ENCODE data around the gene TAF11L13.
"Not testable (repeated sequence)": the region's sequence is repeated elsewhere in the genome, so short reads cannot be mapped to it uniquely, and the experiment has no call there.

The TAF11L13 gene

GRCh38 chr5:17625686-17626085 lies 6.2 kb upstream of the TAF11L13 start:
- no peaks in the 10 kb centered on the region for H3K4me1 ChIP-seq (ENCODE audit: control insufficient read depth in 1 of 2, insufficient read depth in 2 of 2, low read length in 2 of 2)
- no peak overlapping the region for H3K4me3 ChIP-seq (ENCODE audit: low read depth in 1 of 2, low read length in 2 of 2)
- no peaks in the 10 kb centered on the region for H3K9me3 ChIP-seq (ENCODE audit: control insufficient read depth in 1 of 2, low read length in 2 of 2)
- H3K27me3 ChIP-seq (ENCODE audit: low read depth, low read length): no peaks in the 10 kb centered on the region
- no peaks in the 10 kb centered on the region for H3K36me3 ChIP-seq (ENCODE audit: control insufficient read depth in 1 of 2, insufficient read depth in 2 of 2, low read length in 2 of 2)
- H3K27ac ChIP-seq (ENCODE audit: low read length): no peak overlapping the region

DNA sequence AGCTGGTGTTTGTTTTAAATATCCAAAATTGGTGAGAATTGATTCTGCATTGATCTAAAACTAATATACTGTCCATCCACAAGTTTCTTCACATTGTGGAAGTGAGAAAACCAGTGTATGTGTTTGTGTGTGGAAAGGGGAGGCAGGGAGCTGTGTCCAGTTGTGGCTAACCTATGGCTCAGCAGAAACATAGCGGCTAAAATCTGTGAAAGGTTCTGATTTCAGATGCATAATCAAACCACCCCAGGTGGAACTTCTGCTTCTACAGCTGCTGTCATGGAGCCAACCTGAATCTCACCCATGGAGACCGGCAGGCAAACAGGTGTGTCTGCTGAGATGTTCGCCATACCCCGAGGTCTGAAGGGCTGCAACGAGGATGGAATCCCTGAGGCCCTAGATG lies 2.3 kb downstream of the TAF11L13 start, which contains the start of gene TAF11L14:
TAF11L14 (plus strand) TSS at position 301 of the 400 bp plus-strand sequence.
- Histone ChIP-seq H3K36me3 (ENCODE audit: control insufficient read depth in 1 of 2, insufficient read depth in 2 of 2, low read length in 2 of 2) (no peaks in the 10 kb centered on the region), H3K27me3 (ENCODE audit: low read depth, low read length) (no peaks in the 10 kb centered on the region), H3K4me3 (ENCODE audit: low read depth in 1 of 2, low read length in 2 of 2) (no peak within 1 kb of the TSS), H3K4me1 (ENCODE audit: control insufficient read depth in 1 of 2, insufficient read depth in 2 of 2, low read length in 2 of 2) (no peaks in the 10 kb centered on the region), H3K9me3 (ENCODE audit: control insufficient read depth in 1 of 2, low read length in 2 of 2) (no peaks in the 10 kb centered on the region), H3K27ac (ENCODE audit: low read length) (no peak within 1 kb of the TSS)

GRCh38 chr5:17649232-17649631 lies 17.3 kb downstream of the TAF11L13 start:
- H3K4me1 ChIP-seq (ENCODE audit: control insufficient read depth in 1 of 2, insufficient read depth in 2 of 2, low read length in 2 of 2); H3K4me3 ChIP-seq (ENCODE audit: low read depth in 1 of 2, low read length in 2 of 2); H3K36me3 ChIP-seq (ENCODE audit: control insufficient read depth in 1 of 2, insufficient read depth in 2 of 2, low read length in 2 of 2); H3K27ac ChIP-seq (ENCODE audit: low read length); H3K27me3 ChIP-seq (ENCODE audit: low read depth, low read length); H3K9me3 ChIP-seq (ENCODE audit: control insufficient read depth in 1 of 2, low read length in 2 of 2): not testable (repeated sequence)

DNA sequence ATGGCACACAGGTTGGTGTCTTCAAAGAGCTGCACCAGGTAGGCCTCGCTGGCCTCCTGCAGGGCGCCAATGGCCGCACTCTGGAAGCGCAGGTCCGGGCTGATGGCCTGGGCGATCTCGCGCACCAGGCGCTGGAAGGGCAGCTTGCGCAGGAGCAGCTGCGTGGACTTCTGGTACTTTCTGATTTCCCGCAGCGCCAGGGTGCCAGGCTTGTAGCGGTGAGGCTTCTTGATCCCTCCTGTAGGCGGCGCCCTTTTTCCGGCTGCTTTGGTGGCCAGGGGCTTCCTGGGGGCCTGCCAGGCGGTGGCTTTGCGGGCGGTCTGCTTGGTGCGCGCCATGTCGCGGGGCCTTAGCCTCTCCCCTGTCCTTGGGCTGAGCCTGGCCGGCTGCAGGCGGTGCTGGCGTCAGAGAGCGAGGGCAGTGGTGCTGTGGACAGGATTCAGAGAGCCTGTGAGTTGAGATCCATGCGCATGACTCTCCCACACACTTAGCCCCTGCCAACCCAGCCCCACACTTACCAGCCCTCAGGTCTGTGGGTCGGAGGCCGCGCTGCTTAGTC lies 23.4 kb downstream of the TAF11L13 start:
- not testable (repeated sequence) for H3K9me3 ChIP-seq (ENCODE audit: control insufficient read depth in 1 of 2, low read length in 2 of 2); H3K27ac ChIP-seq (ENCODE audit: low read length); H3K4me3 ChIP-seq (ENCODE audit: low read depth in 1 of 2, low read length in 2 of 2); H3K36me3 ChIP-seq (ENCODE audit: control insufficient read depth in 1 of 2, insufficient read depth in 2 of 2, low read length in 2 of 2); H3K4me1 ChIP-seq (ENCODE audit: control insufficient read depth in 1 of 2, insufficient read depth in 2 of 2, low read length in 2 of 2); H3K27me3 ChIP-seq (ENCODE audit: low read depth, low read length)

GRCh38 chr5:17655921-17656320 lies 24.0 kb downstream of the TAF11L13 start:
- Histone ChIP-seq H3K9me3 (ENCODE audit: control insufficient read depth in 1 of 2, low read length in 2 of 2) (no peaks in the 10 kb centered on the region), H3K27ac (ENCODE audit: low read length) (no peak overlapping the region), H3K27me3 (ENCODE audit: low read depth, low read length) (no peaks in the 10 kb centered on the region), H3K36me3 (ENCODE audit: control insufficient read depth in 1 of 2, insufficient read depth in 2 of 2, low read length in 2 of 2) (no peaks in the 10 kb centered on the region), H3K4me3 (ENCODE audit: low read depth in 1 of 2, low read length in 2 of 2) (no peak overlapping the region), H3K4me1 (ENCODE audit: control insufficient read depth in 1 of 2, insufficient read depth in 2 of 2, low read length in 2 of 2) (no peaks in the 10 kb centered on the region)

DNA sequence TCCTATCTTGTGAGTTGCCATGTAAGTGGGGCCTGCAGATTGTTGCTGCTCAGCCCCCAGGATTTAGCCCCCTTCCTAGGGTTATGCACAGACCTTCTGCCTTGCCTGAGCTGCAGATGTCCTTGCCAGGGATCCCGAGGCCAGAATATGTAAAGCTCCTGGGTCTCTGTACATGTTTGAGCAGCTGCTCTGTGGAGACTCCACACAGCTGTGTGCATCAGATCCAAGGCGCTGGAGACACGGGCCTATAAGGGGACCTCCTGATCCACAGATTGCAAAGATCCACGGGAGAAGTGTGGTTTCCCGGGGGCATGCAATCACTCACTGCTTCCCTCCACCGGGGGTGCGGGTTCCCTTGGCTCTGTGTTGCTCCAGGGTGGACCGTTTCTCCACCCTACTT lies 31.3 kb downstream of the TAF11L13 start:
- Histone ChIP-seq H3K9me3 (ENCODE audit: control insufficient read depth in 1 of 2, low read length in 2 of 2) (peaks cover 0 to 2% of the 10 kb centered on the region in 2 donors), H3K27ac (ENCODE audit: low read length) (no peak overlapping the region), H3K27me3 (ENCODE audit: low read depth, low read length) (no peaks in the 10 kb centered on the region), H3K36me3 (ENCODE audit: control insufficient read depth in 1 of 2, insufficient read depth in 2 of 2, low read length in 2 of 2) (no peaks in the 10 kb centered on the region), H3K4me3 (ENCODE audit: low read depth in 1 of 2, low read length in 2 of 2) (no peak overlapping the region), H3K4me1 (ENCODE audit: control insufficient read depth in 1 of 2, insufficient read depth in 2 of 2, low read length in 2 of 2) (no peaks in the 10 kb centered on the region)

DNA sequence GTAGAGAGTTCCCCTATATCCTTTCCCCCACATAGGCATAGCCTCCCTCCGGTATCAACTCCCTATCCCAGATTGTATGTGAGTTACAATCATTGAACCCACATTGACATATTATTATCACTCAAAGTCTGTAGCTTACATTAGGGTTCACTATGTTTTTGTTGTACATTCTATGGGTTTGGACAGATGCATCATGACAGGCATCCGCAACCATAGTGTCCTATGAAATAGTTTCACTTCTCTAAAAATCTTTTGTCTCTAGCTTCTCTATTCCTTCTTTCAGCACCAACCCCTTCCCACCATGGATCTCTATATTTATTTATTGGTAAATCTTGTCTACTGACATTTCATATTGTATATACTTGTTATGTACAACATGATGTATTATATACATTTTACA lies 33.9 kb downstream of the TAF11L13 start:
- Histone ChIP-seq H3K4me3 (ENCODE audit: low read depth in 1 of 2, low read length in 2 of 2) (no peak overlapping the region), H3K27me3 (ENCODE audit: low read depth, low read length) (no peaks in the 10 kb centered on the region), H3K36me3 (ENCODE audit: control insufficient read depth in 1 of 2, insufficient read depth in 2 of 2, low read length in 2 of 2) (no peaks in the 10 kb centered on the region), H3K27ac (ENCODE audit: low read length) (no peak overlapping the region), H3K4me1 (ENCODE audit: control insufficient read depth in 1 of 2, insufficient read depth in 2 of 2, low read length in 2 of 2) (no peaks in the 10 kb centered on the region), H3K9me3 (ENCODE audit: control insufficient read depth in 1 of 2, low read length in 2 of 2) (peaks cover 0 to 2% of the 10 kb centered on the region in 2 donors)

- Histone ChIP-seq H3K9me3 (ENCODE audit: control insufficient read depth in 1 of 2, low read length in 2 of 2) (no peaks in the 10 kb centered on the region), H3K36me3 (ENCODE audit: control insufficient read depth in 1 of 2, insufficient read depth in 2 of 2, low read length in 2 of 2) (no peaks in the 10 kb centered on the region), H3K27me3 (ENCODE audit: low read depth, low read length) (no peaks in the 10 kb centered on the region), H3K4me1 (ENCODE audit: control insufficient read depth in 1 of 2, insufficient read depth in 2 of 2, low read length in 2 of 2) (no peaks in the 10 kb centered on the region), H3K27ac (ENCODE audit: low read length) (no peak overlapping the region), H3K4me3 (ENCODE audit: low read depth in 1 of 2, low read length in 2 of 2) (no peak overlapping the region)
Observed at GRCh38 chr5:17666726-17667235, 34.9 kb downstream of the TAF11L13 start.

DNA sequence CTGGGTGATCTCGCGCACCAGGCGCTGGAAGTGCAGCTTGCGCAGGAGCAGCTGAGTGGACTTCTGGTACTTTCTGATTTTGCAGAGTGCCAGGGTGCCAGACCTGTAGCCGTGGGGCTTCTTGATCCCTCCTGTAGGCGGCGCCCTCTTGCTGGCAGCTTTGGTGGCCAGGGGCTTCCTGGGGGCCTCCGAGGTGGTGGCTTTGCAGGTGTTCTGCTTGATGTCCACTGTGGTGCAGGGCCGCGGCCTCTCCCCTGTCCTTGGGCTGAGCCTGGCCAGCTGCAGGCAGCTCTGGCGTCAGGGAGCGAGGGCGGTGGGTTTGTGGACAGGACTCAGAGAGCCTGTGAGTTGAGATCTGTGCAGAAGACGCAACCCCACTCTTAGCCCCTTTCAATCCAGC lies 38.5 kb downstream of the TAF11L13 start:
- Histone ChIP-seq H3K4me1 (ENCODE audit: control insufficient read depth in 1 of 2, insufficient read depth in 2 of 2, low read length in 2 of 2) (no peaks in the 10 kb centered on the region), H3K4me3 (ENCODE audit: low read depth in 1 of 2, low read length in 2 of 2) (no peak overlapping the region), H3K36me3 (ENCODE audit: control insufficient read depth in 1 of 2, insufficient read depth in 2 of 2, low read length in 2 of 2) (no peaks in the 10 kb centered on the region), H3K27ac (ENCODE audit: low read length) (no peak overlapping the region), H3K27me3 (ENCODE audit: low read depth, low read length) (no peaks in the 10 kb centered on the region), H3K9me3 (ENCODE audit: control insufficient read depth in 1 of 2, low read length in 2 of 2) (no peaks in the 10 kb centered on the region)

- H3K27me3 ChIP-seq (ENCODE audit: low read depth, low read length): no peaks in the 10 kb centered on the region
- H3K4me1 ChIP-seq (ENCODE audit: control insufficient read depth in 1 of 2, insufficient read depth in 2 of 2, low read length in 2 of 2): no peaks in the 10 kb centered on the region
- no peaks in the 10 kb centered on the region for H3K9me3 ChIP-seq (ENCODE audit: control insufficient read depth in 1 of 2, low read length in 2 of 2)
- no peaks in the 10 kb centered on the region for H3K36me3 ChIP-seq (ENCODE audit: control insufficient read depth in 1 of 2, insufficient read depth in 2 of 2, low read length in 2 of 2)
- no peak overlapping the region for H3K4me3 ChIP-seq (ENCODE audit: low read depth in 1 of 2, low read length in 2 of 2)
- H3K27ac ChIP-seq (ENCODE audit: low read length): no peak overlapping the region
Observed at GRCh38 chr5:17678751-17679324, 47.0 kb downstream of the TAF11L13 start.

DNA sequence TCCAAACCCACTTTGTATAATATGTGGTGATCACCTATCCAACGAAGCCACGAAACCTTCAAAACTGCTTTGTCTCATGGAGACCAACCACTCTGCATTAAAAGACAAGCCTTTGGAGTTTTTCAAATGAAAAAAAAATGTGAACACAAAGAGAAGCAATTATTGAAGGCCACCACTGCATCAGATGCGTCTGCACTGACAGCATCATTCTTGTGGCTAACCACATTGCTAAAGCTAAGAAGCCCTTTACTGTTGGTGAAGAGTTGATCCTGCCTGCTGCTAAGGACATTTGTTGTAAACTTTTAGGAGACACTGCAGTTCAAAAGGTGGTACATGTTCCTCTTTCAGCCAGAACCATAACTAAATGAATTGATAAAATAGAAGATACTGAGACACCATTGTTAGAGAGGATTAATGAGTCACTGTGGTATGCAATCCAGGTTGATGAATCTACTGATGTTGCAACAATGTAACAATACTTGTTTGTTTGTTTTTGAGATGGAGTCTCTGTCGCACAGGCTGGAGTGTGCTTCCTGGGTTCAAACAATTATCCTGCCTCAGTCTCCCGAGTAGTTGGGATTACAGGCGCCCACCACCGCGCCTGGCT lies 47.8 kb downstream of the TAF11L13 start:
- Histone ChIP-seq H3K36me3 (ENCODE audit: control insufficient read depth in 1 of 2, insufficient read depth in 2 of 2, low read length in 2 of 2) (no peaks in the 10 kb centered on the region), H3K9me3 (ENCODE audit: control insufficient read depth in 1 of 2, low read length in 2 of 2) (no peaks in the 10 kb centered on the region), H3K27me3 (ENCODE audit: low read depth, low read length) (no peaks in the 10 kb centered on the region), H3K27ac (ENCODE audit: low read length) (no peak overlapping the region), H3K4me1 (ENCODE audit: control insufficient read depth in 1 of 2, insufficient read depth in 2 of 2, low read length in 2 of 2) (no peaks in the 10 kb centered on the region), H3K4me3 (ENCODE audit: low read depth in 1 of 2, low read length in 2 of 2) (no peak overlapping the region)

GRCh38 chr5:17680737-17681136 lies 48.8 kb downstream of the TAF11L13 start:
- no peaks in the 10 kb centered on the region for H3K9me3 ChIP-seq (ENCODE audit: control insufficient read depth in 1 of 2, low read length in 2 of 2)
- H3K27me3 ChIP-seq (ENCODE audit: low read depth, low read length): no peaks in the 10 kb centered on the region
- no peaks in the 10 kb centered on the region for H3K36me3 ChIP-seq (ENCODE audit: control insufficient read depth in 1 of 2, insufficient read depth in 2 of 2, low read length in 2 of 2)
- H3K27ac ChIP-seq (ENCODE audit: low read length): no peak overlapping the region
- H3K4me1 ChIP-seq (ENCODE audit: control insufficient read depth in 1 of 2, insufficient read depth in 2 of 2, low read length in 2 of 2): no peaks in the 10 kb centered on the region
- no peak overlapping the region for H3K4me3 ChIP-seq (ENCODE audit: low read depth in 1 of 2, low read length in 2 of 2)

Data from muscle layer of duodenum (tissue), 2 donors.